HCT116 (cell line): ENCODE measurements around the gene ESPN.

Experiments used
- ATF3 ChIP-seq: IDR thresholded peaks from 2 replicates; pipeline ENCODE4 v1.6.1; 2012
- CEBPB ChIP-seq: IDR thresholded peaks from 2 replicates; pipeline ENCODE4 v1.6.1; 2012; ENCODE audit warnings: low read depth
- CTCF ChIP-seq, 3 experiments: fragments of 200-600 bp in 1 of 3; sonication (generic) in 1 of 3; IDR thresholded peaks in 2 of 3; conservative IDR thresholded peaks in 1 of 3; 2 replicates each; pipeline ENCODE4 v1.5.1; 2012 to 2017; ENCODE audit warnings: low read depth in 2 of 3, low read length in 2 of 3, antibody characterized with exemption in 1 of 3, borderline replicate concordance in 1 of 3, control low read depth in 1 of 3, mild to moderate bottlenecking in 1 of 3, mixed read lengths in 1 of 3, mixed run types in 1 of 3, moderate library complexity in 1 of 3; ENCODE audit not compliant: insufficient read depth in 1 of 3
- ELF1 ChIP-seq: IDR thresholded peaks from 2 replicates; pipeline ENCODE4 v1.6.1; 2012; ENCODE audit warnings: low read depth, borderline replicate concordance
- EZH2 ChIP-seq: fragments of 200-600 bp; sonication (generic); IDR thresholded peaks from 2 replicates; pipeline ENCODE4 v1.6.1; 2017; ENCODE audit warnings: antibody characterized with exemption, mixed run types
- JUND ChIP-seq: IDR thresholded peaks from 2 replicates; pipeline ENCODE4 v1.6.1; 2012
- TCF7L2 ChIP-seq: IDR thresholded peaks from 2 replicates; pipeline ENCODE4 v1.7.0; 2011; ENCODE audit warnings: borderline replicate concordance, inconsistent platforms; ENCODE audit not compliant: insufficient read depth, insufficient read length; ENCODE audit errors: extremely low read depth

- no peak for TF ChIP-seq ATF3
- TF ChIP-seq CEBPB = no peak
- TF ChIP-seq JUND = no peak
- no peak for TF ChIP-seq EZH2
- no peak for TF ChIP-seq CTCF (IDR thresholded peaks at IDR 0.05 in 2 of 3, conservative IDR thresholded peaks at IDR 0.05 in 1 of 3; ENCODE audit: borderline replicate concordance in 1 of 3, insufficient read depth in 1 of 3, low read depth in 2 of 3, low read length in 2 of 3)
- no peak for TF ChIP-seq TCF7L2
- no peak for TF ChIP-seq ELF1
Observed at GRCh38 chr1:6477039-6477820, 52.7 kb downstream of the ESPN start.
